PC-9 (cell line): ENCODE data around the gene ETHE1. TPM values are rescaled to one million over a fixed set of nuclear protein-coding genes. Genes with fewer than 3 reads are reported as not detected.

Experiments used
- BruUV-seq: library from RNA; stranded (reverse); fragments of 400-500 nt; replicated peaks from 2 replicates; lab custom pipeline; 2021; lab: Mats Ljungman, UMichigan
- CTCF ChIA-PET: fragments of 300-600 bp; sonication (Branson Sonifier 250); formaldehyde crosslinking; loops from one replicate; lab custom pipeline; 2022; ENCODE audit warnings: antibody characterized with exemption; lab: Charles Lee
- POLR2A ChIA-PET: fragments of 300-600 bp; sonication (Branson Sonifier 250); formaldehyde crosslinking; loops from one replicate; lab custom pipeline; 2022; ENCODE audit warnings: antibody characterized with exemption; ENCODE audit not compliant: unreplicated experiment; lab: Charles Lee
- DNase-seq, 2 experiments: peaks; one replicate each; pipeline versions ENCODE4 v3.0.0 to v3.0.0-alpha.2; 2015 to 2022; ENCODE audit warnings: mixed read lengths in 1 of 2
- H2AFZ ChIP-seq: fragments of 200-600 bp; sonication (generic); 2 replicates; pipeline ENCODE4 v1.8.1; 2017; ENCODE audit warnings: antibody characterized with exemption
- H3F3A ChIP-seq: fragments of 200-600 bp; sonication (generic); 2 replicates; pipeline ENCODE4 v1.8.1; 2017; ENCODE audit warnings: antibody characterized with exemption, mild to moderate bottlenecking, low read depth; ENCODE audit not compliant: insufficient read depth
- H3K27ac ChIP-seq: fragments of 200-600 bp; sonication (generic); 2 replicates; pipeline ENCODE4 v1.6.1; 2016; ENCODE audit warnings: mixed run types
- H3K27me3 ChIP-seq: fragments of 200-600 bp; sonication (generic); 2 replicates; pipeline ENCODE4 v1.6.1; 2016; ENCODE audit warnings: low read depth, mixed run types; ENCODE audit not compliant: insufficient read depth
- H3K36me3 ChIP-seq: fragments of 200-600 bp; sonication (generic); 2 replicates; pipeline ENCODE4 v1.6.1; 2016; ENCODE audit warnings: low read depth, mixed run types
- H3K4me1 ChIP-seq: fragments of 200-600 bp; sonication (generic); replicated peaks from 2 replicates; pipeline ENCODE4 v1.6.1; 2016; ENCODE audit warnings: mixed run types; ENCODE audit not compliant: insufficient read depth
- H3K4me2 ChIP-seq: fragments of 200-600 bp; sonication (generic); 2 replicates; pipeline ENCODE4 v1.6.1; 2017; ENCODE audit warnings: mixed run types
- H3K4me3 ChIP-seq: fragments of 200-600 bp; sonication (generic); 2 replicates; pipeline ENCODE4 v1.6.1; 2016; ENCODE audit warnings: mixed run types
- H3K79me2 ChIP-seq: fragments of 200-600 bp; sonication (generic); 2 replicates; pipeline ENCODE4 v1.6.1; 2017; ENCODE audit warnings: low read depth, mixed run types
- H3K9me2 ChIP-seq: fragments of 200-600 bp; sonication (generic); 2 replicates; pipeline ENCODE4 v1.8.1; 2017; ENCODE audit warnings: mild to moderate bottlenecking; ENCODE audit not compliant: insufficient read depth
- H3K9me3 ChIP-seq: fragments of 200-600 bp; sonication (generic); 2 replicates; pipeline ENCODE4 v1.8.1; 2016; ENCODE audit warnings: low read depth; ENCODE audit not compliant: insufficient read depth
- H4K20me1 ChIP-seq: fragments of 200-600 bp; sonication (generic); 2 replicates; pipeline ENCODE4 v1.8.1; 2017; ENCODE audit not compliant: insufficient read depth
- EZH2 ChIP-seq: fragments of 200-600 bp; sonication (generic); IDR thresholded peaks from 2 replicates; pipeline ENCODE4 v1.8.0; 2017; ENCODE audit warnings: antibody characterized with exemption, low read depth
- intact Hi-C: fragments of 100-400 bp; cut with micrococcal nuclease; formaldehyde crosslinking; loops from one replicate; pipeline ENCODE4 v1.10.0; 2022; ENCODE audit not compliant: unreplicated experiment
- total RNA-seq: library from RNA; stranded (reverse); gene quantifications from 2 replicates; pipeline ENCODE4 v1.2.3, GENCODE V29; 2021
- TF ChIP-seq, protein P1 (sequence below): fragments of 200-600 bp; sonication (generic); conservative IDR thresholded peaks from 2 replicates; pipeline ENCODE4 v1.6.1; 2017; ENCODE audit warnings: mixed run types, antibody characterized with exemption, mild to moderate bottlenecking, moderate library complexity

The ETHE1 gene
- total RNA-seq, 1 experiment from 2014 or later, result 83.4 TPM

DNA sequence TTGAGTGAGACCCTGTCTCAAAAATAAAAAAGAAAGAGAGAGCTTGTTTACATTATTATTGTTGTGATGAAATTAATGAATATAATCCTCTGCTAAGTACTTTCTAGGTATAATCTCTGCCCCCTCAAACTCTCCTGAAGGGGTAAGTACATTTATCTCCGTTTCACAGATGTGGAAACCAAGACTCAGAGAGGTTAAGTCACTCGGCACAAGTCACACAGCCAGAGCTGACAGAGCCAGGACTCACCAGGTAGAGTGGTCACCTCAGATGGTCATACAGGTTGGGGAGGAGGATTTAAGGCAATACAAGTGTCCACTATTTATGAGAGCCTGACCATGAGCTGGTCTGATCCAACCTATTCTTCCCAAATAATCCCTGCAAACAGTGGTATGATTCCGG is 46.4 kb downstream of the ETHE1 start:
- CTCF ChIA-PET, result no interaction called here
- intact Hi-C loops, result no loop called here
- TF ChIP-seq, protein P1, sequence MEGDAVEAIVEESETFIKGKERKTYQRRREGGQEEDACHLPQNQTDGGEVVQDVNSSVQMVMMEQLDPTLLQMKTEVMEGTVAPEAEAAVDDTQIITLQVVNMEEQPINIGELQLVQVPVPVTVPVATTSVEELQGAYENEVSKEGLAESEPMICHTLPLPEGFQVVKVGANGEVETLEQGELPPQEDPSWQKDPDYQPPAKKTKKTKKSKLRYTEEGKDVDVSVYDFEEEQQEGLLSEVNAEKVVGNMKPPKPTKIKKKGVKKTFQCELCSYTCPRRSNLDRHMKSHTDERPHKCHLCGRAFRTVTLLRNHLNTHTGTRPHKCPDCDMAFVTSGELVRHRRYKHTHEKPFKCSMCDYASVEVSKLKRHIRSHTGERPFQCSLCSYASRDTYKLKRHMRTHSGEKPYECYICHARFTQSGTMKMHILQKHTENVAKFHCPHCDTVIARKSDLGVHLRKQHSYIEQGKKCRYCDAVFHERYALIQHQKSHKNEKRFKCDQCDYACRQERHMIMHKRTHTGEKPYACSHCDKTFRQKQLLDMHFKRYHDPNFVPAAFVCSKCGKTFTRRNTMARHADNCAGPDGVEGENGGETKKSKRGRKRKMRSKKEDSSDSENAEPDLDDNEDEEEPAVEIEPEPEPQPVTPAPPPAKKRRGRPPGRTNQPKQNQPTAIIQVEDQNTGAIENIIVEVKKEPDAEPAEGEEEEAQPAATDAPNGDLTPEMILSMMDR, result no peak
- TF ChIP-seq EZH2, result no peak

DNA sequence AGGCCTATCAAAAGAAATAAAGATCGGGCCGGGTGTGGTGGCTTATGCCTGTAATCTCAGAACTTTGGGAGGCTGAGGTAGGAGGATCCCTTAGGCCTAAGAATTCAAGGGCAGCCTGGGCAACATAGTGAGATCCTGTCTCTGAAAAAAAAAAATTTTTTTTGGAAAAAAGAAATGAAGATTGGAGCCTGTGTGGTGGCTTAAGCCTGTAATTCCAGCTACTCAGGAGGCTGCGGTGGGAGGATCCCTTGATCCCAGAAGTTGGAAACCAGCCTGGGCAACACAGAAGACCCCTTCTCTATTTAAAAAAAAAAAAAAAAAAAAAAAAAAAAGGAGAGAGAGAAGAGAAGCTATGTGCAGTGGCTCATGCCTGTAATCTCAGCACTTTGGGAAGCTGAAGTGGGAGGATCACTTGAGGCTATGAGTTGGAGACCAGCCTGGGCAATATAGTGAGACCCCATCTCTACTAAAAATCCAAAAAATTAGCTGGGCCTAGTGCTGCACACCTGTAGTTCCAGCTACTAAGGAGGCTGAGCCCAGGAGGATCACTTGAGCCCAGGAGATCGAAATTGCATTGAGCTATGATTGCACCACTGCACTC is 46.9 kb downstream of the ETHE1 start:
- peaks cover 7% of the 10 kb centered on the region for H3K4me1 ChIP-seq
- H3K36me3 ChIP-seq, result no peaks in the 10 kb centered on the region
- no peak for DNase-seq
- intact Hi-C loops, result no loop called here
- no peak overlapping the region for H3K4me3 ChIP-seq
- peaks cover 23% of the 10 kb centered on the region for H3F3A ChIP-seq
- no TSS peak for BruUV-seq
- TF ChIP-seq EZH2, result no peak
- TF ChIP-seq, protein P1, result no peak
- no peaks in the 10 kb centered on the region for H3K9me3 ChIP-seq
- ChIA-PET POLR2A (interaction anchor here (0.6 kb wide), 1 partner anchor 54 kb away, joined by 7 read pairs; no protein-coding TSS in a partner anchor), CTCF (no interaction called here)
- H3K27me3 ChIP-seq, result no peaks in the 10 kb centered on the region
- H3K27ac ChIP-seq, result no peak overlapping the region
- H3K9me2 ChIP-seq, result no peaks in the 10 kb centered on the region
- H2AFZ ChIP-seq, result no peak overlapping the region
- no peaks in the 10 kb centered on the region for H4K20me1 ChIP-seq
- H3K79me2 ChIP-seq, result no peaks in the 10 kb centered on the region
- no peak overlapping the region for H3K4me2 ChIP-seq

More for the DNA sequence above, 46.4 kb downstream of the ETHE1 start:
- Histone ChIP-seq H4K20me1 (no peaks in the 10 kb centered on the region), H2AFZ (no peak overlapping the region), H3K9me3 (no peaks in the 10 kb centered on the region), H3K36me3 (no peaks in the 10 kb centered on the region), H3K4me2 (no peak overlapping the region), H3F3A (peaks cover 20% of the 10 kb centered on the region), H3K4me3 (no peak overlapping the region), H3K27me3 (no peaks in the 10 kb centered on the region), H3K9me2 (no peaks in the 10 kb centered on the region), H3K27ac (no peak overlapping the region), H3K79me2 (no peaks in the 10 kb centered on the region), H3K4me1 (peaks cover 4% of the 10 kb centered on the region)
- no peak for DNase-seq
- POLR2A ChIA-PET, result interaction anchor here (0.5 to 0.6 kb wide), 2 partner anchors 23 to 55 kb away, joined by 4 to 7 read pairs; no protein-coding TSS in a partner anchor
- BruUV-seq, result no TSS peak

DNA sequence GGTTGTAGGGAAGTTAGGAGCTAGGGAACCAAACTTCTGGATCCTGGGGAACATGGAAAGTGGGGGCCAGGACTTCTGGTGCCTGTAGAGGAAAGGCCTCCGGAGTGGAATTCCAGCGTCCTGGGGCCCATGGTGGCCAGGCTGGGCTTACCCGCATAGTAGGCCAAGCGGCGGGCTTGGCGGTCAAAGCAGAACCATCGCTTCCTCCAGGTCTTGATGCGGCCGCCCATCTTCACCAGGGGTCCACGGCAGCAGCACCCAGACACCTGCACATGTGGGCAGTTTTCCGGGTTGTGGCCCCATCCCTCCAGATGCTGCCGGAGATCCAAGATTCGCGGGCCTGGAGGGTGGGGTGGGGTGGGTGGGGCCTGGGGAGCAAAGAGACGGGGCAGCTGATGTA is 47.8 kb downstream of the ETHE1 start:
- H2AFZ ChIP-seq, result no peak overlapping the region
- no peaks in the 10 kb centered on the region for H3K9me3 ChIP-seq
- intact Hi-C loops, result no loop called here
- no peaks in the 10 kb centered on the region for H3K79me2 ChIP-seq
- no peaks in the 10 kb centered on the region for H3K27me3 ChIP-seq
- peaks cover 30% of the 10 kb centered on the region for H3F3A ChIP-seq
- H3K9me2 ChIP-seq, result no peaks in the 10 kb centered on the region
- ChIA-PET CTCF (no interaction called here), POLR2A (no interaction called here)
- TF ChIP-seq EZH2, result no peak
- TF ChIP-seq, protein P1, result no peak
- no peaks in the 10 kb centered on the region for H4K20me1 ChIP-seq
- peaks cover 14% of the 10 kb centered on the region for H3K4me1 ChIP-seq
- no peaks in the 10 kb centered on the region for H3K36me3 ChIP-seq
- DNase-seq, result no peak
- no peak overlapping the region for H3K4me2 ChIP-seq
- H3K4me3 ChIP-seq, result no peak overlapping the region
- H3K27ac ChIP-seq, result no peak overlapping the region
- BruUV-seq, result no TSS peak
